ENCODE measurements around the gene DOCK10. TPM values are rescaled to one million over a fixed set of nuclear protein-coding genes. Genes with fewer than 3 reads are reported as not detected.

Gene DOCK10
- total RNA-seq, 1 donor from 2014 or later: 1.1 TPM

DNA sequence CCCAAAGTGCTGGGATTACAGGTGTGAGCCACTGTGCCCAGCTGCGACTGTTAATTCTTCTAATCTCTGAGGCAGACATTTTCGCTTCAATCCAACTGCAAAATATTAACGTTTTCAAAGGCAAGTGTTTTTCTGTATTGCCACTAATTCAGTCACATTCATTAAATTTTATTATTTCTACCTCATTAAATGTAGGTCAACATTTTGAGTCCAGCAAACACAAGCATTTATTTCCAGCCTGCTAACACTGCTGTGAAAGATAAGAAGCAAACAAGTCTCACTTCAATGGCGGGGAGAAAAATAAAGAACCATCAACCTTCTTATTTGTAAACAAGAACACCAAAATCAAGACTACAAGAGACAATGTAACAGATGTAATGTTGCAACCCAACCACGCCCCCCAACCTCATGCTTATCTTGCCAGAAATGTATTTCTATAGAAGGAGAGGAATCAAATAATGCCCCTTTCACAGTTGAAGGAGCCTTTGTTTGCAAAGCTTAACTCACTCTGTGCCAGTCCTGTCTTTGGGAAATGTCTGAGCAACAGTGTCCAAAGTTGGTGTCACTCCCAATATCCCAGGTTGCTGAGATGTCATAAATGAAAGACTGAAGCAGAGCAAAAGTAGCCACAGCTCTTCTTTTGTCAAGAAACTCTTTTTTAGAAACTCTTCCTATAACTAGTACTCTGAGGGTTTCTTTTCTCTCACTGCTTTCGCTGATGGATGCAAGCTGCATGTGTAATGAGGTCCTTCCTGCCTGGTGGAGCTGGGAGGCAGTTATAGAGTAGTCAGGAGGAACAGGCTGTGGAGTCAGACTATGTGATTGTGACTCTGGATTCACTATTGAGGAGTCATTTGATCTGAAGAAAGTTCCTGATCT lies 8.6 kb downstream of the DOCK10 start:
- no peak overlapping the region for H3K4me3 ChIP-seq (ENCODE audit: low read depth, low read length)
- H3K36me3 ChIP-seq (ENCODE audit: control insufficient read depth, insufficient read depth, low read length): no peaks in the 10 kb centered on the region
- TF ChIP-seq, protein P1, sequence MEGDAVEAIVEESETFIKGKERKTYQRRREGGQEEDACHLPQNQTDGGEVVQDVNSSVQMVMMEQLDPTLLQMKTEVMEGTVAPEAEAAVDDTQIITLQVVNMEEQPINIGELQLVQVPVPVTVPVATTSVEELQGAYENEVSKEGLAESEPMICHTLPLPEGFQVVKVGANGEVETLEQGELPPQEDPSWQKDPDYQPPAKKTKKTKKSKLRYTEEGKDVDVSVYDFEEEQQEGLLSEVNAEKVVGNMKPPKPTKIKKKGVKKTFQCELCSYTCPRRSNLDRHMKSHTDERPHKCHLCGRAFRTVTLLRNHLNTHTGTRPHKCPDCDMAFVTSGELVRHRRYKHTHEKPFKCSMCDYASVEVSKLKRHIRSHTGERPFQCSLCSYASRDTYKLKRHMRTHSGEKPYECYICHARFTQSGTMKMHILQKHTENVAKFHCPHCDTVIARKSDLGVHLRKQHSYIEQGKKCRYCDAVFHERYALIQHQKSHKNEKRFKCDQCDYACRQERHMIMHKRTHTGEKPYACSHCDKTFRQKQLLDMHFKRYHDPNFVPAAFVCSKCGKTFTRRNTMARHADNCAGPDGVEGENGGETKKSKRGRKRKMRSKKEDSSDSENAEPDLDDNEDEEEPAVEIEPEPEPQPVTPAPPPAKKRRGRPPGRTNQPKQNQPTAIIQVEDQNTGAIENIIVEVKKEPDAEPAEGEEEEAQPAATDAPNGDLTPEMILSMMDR (IDR thresholded peaks at IDR 0.05; ENCODE audit: insufficient read depth, low read length, severe bottlenecking): no peak
- DNase-seq (ENCODE audit: low read depth) (no peak), FAIRE-seq (no peak)
- no peaks in the 10 kb centered on the region for H3K27me3 ChIP-seq (ENCODE audit: control insufficient read depth, insufficient read depth, low read length)

DNA sequence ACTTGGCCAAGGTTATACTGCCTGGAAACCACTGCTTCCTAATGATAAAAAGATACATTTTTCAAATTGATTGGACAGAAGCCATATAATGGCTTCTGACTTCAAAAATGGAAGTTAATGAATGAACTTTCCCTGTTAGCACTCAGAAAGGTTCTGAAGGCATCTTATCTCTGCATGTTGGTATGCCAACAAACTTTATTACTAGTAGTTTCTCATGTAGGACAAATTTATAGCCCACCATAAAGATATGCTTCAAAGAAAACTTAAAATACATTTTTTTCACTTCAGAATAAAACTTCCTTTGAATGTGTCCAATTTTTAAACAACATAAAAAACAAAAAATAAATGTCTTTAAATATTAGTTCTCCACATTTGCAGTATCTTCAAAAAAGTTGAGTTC lies 10.0 kb downstream of the DOCK10 start:
- no peak for FAIRE-seq
- H3K4me3 ChIP-seq (ENCODE audit: low read depth, low read length): no peak overlapping the region
- no peaks in the 10 kb centered on the region for H3K27me3 ChIP-seq (ENCODE audit: control insufficient read depth, insufficient read depth, low read length)
- DNase-seq (ENCODE audit: low read depth): no peak
- no peaks in the 10 kb centered on the region for H3K36me3 ChIP-seq (ENCODE audit: control insufficient read depth, insufficient read depth, low read length)
- TF ChIP-seq, protein P1 (IDR thresholded peaks at IDR 0.05; ENCODE audit: insufficient read depth, low read length, severe bottlenecking): no peak

DNA sequence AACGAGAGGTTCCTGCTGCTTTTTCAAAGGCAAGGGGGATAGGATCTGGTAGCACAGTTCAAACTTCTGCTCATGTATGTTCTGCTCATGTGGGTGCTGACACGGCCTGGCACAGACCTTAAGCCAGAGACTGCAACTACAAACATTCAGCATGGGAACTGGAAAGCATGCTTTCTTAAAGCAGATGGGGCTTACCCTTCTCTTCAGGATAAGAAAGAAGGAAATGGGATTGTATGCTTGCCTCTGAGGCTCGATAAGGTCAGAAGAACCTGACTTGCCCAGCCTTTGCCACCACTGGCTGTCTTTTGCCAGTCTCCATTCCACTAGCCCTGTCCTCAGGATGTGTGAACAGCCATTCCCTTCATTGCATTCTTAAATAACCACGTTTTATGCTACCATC lies 10.7 kb downstream of the DOCK10 start:
- FAIRE-seq: peak; percentile 79
- DNase-seq (ENCODE audit: low read depth): no peak
- Histone ChIP-seq H3K4me3 (ENCODE audit: low read depth, low read length) (no peak overlapping the region), H3K36me3 (ENCODE audit: control insufficient read depth, insufficient read depth, low read length) (no peaks in the 10 kb centered on the region), H3K27me3 (ENCODE audit: control insufficient read depth, insufficient read depth, low read length) (no peaks in the 10 kb centered on the region)
- TF ChIP-seq, protein P1 (IDR thresholded peaks at IDR 0.05; ENCODE audit: insufficient read depth, low read length, severe bottlenecking): no peak

DNA sequence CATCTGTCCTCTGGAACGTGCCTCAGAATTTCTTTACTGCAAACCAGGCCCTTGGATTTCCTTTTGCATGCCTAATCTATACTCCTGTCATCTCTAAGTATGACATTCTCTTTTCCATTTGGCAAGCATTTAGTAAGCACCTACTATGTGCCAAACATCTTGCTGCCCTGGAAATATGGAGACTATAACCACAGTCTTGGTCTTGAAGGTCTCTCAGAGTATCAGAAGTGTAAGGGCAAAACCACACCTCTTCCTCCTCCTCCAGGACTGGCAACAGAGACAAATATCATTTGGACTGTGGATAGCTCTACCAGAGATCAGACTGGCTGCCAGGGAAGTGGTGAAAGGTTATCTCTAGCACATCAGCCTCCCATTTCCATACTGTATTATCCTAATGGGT lies 11.4 kb downstream of the DOCK10 start:
- no peaks in the 10 kb centered on the region for H3K27me3 ChIP-seq (ENCODE audit: control insufficient read depth, insufficient read depth, low read length)
- no peaks in the 10 kb centered on the region for H3K36me3 ChIP-seq (ENCODE audit: control insufficient read depth, insufficient read depth, low read length)
- DNase-seq (ENCODE audit: low read depth) (no peak), FAIRE-seq (no peak)
- TF ChIP-seq, protein P1 (IDR thresholded peaks at IDR 0.05; ENCODE audit: insufficient read depth, low read length, severe bottlenecking): no peak
- no peak overlapping the region for H3K4me3 ChIP-seq (ENCODE audit: low read depth, low read length)

DNA sequence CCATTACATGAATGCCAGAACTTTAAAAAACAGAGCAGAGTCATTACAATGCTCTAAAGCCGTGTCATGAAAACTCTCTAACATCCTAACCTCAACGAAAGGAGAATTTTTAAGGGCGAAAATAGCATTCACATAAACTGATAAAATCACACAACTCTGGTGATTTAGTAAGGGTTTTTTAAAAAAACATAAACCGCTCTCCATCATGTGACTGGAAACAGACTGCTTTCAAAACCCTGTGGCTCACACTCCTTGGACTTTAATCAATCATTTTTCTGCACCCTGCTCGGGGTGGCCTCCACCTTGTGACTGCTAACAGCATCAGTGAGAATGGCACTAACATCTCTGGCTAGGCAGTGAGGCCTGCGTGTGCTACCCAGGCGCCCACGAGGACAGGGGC lies 12.1 kb downstream of the DOCK10 start:
- TF ChIP-seq, protein P1 (IDR thresholded peaks at IDR 0.05; ENCODE audit: insufficient read depth, low read length, severe bottlenecking): no peak
- no peak for FAIRE-seq

More for the DNA sequence above, 12.1 kb downstream of the DOCK10 start:
- DNase-seq (ENCODE audit: low read depth): no peak
- Histone ChIP-seq H3K36me3 (ENCODE audit: control insufficient read depth, insufficient read depth, low read length) (no peaks in the 10 kb centered on the region), H3K27me3 (ENCODE audit: control insufficient read depth, insufficient read depth, low read length) (no peaks in the 10 kb centered on the region), H3K4me3 (ENCODE audit: low read depth, low read length) (no peak overlapping the region)

Data from bronchial epithelial cell (primary cell).